Measurements from ENCODE around the gene FUT2. TPM values are rescaled to one million over a fixed set of nuclear protein-coding genes. Genes with fewer than 3 reads are reported as not detected.

The FUT2 gene
- total and polyA plus RNA-seq, 2 of the 13 experiments (the other 11 are each of a cell fraction or from before 2014, with no cell fraction given): 0.07 TPM; not detected in 1

GRCh38 chr19:48746738-48747575 lies 51.2 kb downstream of the FUT2 start, which contains the start of gene IZUMO1 (continued):
- peak; percentile 31 for TF ChIP-seq ZNF687 (CRISPR knock-in tag; IDR thresholded peaks at IDR 0.05)
- TF ChIP-seq HMGA1 (CRISPR knock-in tag; conservative IDR thresholded peaks at IDR 0.05): no peak
- TF ChIP-seq HCFC1 (IDR thresholded peaks at IDR 0.05; ENCODE audit: low read depth, low read length): peak; percentile 89
- TF ChIP-seq GATA4 (IDR thresholded peaks at IDR 0.05; ENCODE audit: borderline replicate concordance, low read depth): no peak
- no peak for TF ChIP-seq NKX3-1 (CRISPR knock-in tag; IDR thresholded peaks at IDR 0.05)
- no peak for TF ChIP-seq ZNF235 (CRISPR knock-in tag; IDR thresholded peaks at IDR 0.05; ENCODE audit: borderline replicate concordance)
- TF ChIP-seq ZNF710 (CRISPR knock-in tag; IDR thresholded peaks at IDR 0.05; ENCODE audit: borderline replicate concordance): no peak
- TF ChIP-seq ZSCAN31 (CRISPR knock-in tag; IDR thresholded peaks at IDR 0.05; ENCODE audit: low read depth): no peak
- TF ChIP-seq GATAD2A (CRISPR knock-in tag; IDR thresholded peaks at IDR 0.05): peak; percentile 17; the same call in 1 of the 2 replicates
- peak; percentile 44; the same call in 1 of the 2 replicates for TF ChIP-seq GABPB1 (CRISPR knock-in tag; IDR thresholded peaks at IDR 0.05)
- TF ChIP-seq ZNF574 (CRISPR knock-in tag; IDR thresholded peaks at IDR 0.05): 0 out of 2 replicates have a peak, but pooled peaks have one; percentile 31
- TF ChIP-seq ELF1 (CRISPR knock-in tag; IDR thresholded peaks at IDR 0.05): peak; percentile 16; the same call in 1 of the 2 replicates
- no peak for TF ChIP-seq ZNF205 (CRISPR knock-in tag; IDR thresholded peaks at IDR 0.05)
